Retinal pigment epithelial cell (primary cell): ENCODE measurements around the gene ETV1.

Experiments used
- DNase-seq: peaks from one replicate; pipeline ENCODE4 v3.0.0-alpha.2; 2010; ENCODE audit warnings: low read depth
- H3K4me3 ChIP-seq: 2 replicates; pipeline ENCODE4 v1.5.1; 2011; ENCODE audit warnings: mild to moderate bottlenecking, low read length, control low read depth, moderate library complexity
- TF ChIP-seq, protein P1 (sequence below): conservative IDR thresholded peaks from 2 replicates; pipeline ENCODE4 v1.5.1; 2011; ENCODE audit warnings: low read depth, low read length, control low read depth, inconsistent platforms

ETV1 gene

DNA sequence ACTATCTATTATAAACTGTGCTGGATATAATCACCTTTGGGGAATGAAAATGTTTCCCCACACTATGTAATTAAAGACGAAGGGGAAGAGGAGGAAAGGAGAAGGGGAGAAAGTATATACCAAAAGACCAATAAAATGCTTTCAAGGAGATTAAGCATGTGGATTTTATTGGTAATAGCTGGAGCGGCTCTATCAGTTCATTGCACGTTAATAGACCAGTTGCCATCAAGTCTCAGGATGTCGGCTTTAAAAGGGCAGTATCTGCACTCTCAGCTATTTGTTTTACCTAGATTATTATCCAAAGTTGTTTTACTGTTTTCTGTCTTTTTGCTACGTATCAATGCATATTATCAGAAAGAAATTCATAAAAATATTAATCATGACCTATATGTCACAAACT lies 9.0 kb downstream of the ETV1 start:
- H3K4me3 ChIP-seq = no peak overlapping the region
- TF ChIP-seq, protein P1, sequence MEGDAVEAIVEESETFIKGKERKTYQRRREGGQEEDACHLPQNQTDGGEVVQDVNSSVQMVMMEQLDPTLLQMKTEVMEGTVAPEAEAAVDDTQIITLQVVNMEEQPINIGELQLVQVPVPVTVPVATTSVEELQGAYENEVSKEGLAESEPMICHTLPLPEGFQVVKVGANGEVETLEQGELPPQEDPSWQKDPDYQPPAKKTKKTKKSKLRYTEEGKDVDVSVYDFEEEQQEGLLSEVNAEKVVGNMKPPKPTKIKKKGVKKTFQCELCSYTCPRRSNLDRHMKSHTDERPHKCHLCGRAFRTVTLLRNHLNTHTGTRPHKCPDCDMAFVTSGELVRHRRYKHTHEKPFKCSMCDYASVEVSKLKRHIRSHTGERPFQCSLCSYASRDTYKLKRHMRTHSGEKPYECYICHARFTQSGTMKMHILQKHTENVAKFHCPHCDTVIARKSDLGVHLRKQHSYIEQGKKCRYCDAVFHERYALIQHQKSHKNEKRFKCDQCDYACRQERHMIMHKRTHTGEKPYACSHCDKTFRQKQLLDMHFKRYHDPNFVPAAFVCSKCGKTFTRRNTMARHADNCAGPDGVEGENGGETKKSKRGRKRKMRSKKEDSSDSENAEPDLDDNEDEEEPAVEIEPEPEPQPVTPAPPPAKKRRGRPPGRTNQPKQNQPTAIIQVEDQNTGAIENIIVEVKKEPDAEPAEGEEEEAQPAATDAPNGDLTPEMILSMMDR = no peak
- no peak for DNase-seq

DNA sequence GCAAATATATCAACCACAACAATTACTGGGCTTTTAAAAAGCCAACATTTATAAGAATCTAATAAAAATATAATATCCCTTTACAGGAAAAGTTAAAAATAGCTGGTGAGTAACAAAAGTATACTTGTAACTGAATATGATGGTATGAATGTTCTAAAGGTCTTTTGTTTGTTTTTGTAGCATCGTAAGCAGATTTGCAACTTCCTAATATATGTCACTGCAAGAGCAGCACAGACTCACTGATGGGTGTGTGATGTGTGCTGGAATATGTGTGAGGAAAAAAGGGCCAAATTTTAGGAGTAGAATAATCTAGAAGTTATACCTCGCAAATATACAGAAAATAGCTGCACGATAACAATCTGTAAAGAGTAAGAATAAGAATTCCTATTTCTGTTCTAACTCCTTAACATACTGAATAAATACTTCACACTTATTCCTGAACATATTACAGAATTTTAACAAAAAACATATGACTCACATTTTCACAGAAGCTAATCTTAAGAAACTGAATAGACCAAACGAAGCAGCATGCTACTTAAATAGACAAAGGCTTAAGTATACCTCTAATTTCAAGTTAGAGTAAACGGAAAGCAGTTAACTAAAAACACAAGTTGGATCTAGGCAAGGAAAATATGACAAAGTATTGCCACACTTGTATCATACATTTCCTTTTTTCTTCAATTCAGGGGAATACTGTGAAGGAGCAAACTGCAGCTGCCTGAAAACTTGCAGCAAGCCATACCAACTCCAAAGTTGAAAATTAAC lies 9.6 kb downstream of the ETV1 start:
- H3K4me3 ChIP-seq = no peak overlapping the region
- DNase-seq = no peak
- TF ChIP-seq, protein P1 = no peak

DNA sequence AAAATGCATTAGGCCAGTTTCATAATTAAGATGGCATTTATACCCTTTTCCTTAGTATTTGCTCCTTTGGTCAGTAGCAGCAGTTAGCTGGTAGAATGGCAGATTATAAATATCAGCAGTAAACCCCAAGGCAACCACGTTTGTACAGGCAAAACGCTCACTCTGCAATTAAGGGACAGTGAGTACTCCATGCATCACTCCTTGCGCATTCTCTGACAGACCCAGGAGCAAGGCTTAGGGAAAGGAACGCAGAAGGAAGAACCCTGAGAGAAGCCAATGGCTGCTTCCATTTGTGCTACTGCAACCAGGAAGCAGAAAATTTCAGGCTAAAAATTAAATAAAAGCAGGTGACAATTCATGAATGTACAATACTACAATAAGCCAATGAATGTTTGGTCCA lies 12.9 kb downstream of the ETV1 start:
- TF ChIP-seq, protein P1 = no peak
- H3K4me3 ChIP-seq = no peak overlapping the region
- DNase-seq = no peak

DNA sequence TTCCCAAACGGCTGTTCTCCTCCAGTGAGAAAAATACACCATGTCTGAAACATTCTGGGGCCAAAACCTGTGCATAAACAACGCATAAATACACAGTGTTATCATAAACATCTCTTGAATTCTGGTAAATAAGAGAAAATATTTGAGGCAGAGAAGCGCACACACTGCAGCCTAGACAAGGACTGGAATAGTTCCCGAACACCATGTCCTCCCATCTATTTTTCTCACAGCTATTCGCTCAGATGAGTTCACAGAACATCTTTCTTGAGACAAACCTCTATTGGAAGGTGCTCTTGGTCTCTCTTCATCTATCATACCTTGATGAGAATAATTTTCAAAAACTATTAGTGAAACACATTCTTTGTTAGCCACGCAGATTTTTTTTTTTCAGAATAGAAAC lies 24.4 kb downstream of the ETV1 start:
- no peak for DNase-seq
- TF ChIP-seq, protein P1 = no peak
- no peak overlapping the region for H3K4me3 ChIP-seq

DNA sequence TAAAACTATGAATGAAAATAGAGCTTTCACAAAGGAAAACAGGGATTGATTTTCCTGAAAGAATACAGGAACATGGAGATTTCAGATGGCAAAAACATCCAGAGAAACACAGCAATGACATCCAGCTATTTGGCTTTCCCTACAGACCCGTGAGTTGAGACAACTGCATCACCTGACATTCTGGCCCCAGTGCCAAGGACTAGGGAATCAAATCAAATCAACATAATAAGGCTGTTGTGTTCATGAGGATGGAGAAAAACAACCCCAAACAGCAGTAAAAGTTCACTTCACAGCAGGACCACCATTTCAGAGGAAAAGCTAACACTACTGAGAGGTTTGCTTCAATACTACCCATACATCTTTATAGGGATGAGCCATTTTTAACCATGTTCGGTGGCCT lies 25.5 kb downstream of the ETV1 start:
- no peak overlapping the region for H3K4me3 ChIP-seq
- TF ChIP-seq, protein P1 = no peak
- DNase-seq = no peak

DNA sequence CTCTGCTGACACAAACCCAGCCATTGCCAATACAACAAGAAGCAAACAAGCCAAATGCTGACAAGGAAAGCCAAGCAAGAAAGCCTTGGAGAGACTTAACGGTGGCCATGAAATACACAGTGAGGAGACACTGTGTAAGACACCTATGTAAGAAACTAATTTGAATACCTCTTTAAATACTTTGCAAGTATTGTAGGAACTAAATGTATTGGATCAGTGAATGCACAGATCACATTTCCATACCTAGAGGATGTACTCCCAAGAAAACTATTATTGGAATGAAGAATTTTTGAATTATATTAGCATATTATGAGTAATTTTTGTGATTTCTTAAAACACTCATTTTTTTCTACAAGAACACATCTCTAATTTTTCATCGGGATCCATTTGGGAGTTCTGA lies 34.0 kb downstream of the ETV1 start:
- H3K4me3 ChIP-seq = no peak overlapping the region
- TF ChIP-seq, protein P1 = no peak

DNA sequence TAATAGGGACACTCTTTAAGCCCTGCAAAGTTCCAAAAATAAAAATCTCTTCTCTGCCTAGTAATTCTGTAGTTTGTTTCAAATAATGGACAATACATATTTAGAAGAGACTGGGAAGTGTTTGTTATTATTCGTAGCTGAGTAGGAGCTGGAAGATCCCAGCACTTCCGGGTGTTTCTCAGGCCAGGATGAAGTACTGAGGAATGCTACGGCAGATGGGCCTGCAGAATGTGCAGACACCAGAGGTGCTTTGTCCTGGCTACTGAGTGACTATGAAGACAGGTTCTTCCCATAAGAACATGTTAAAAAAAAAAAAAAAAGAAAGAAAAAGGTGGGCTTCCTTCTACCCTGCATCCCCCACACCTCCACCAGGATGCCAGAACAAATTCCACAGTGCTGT lies 36.1 kb downstream of the ETV1 start:
- no peak overlapping the region for H3K4me3 ChIP-seq
- TF ChIP-seq, protein P1 = no peak
- DNase-seq = no peak

More for the DNA sequence above, 34.0 kb downstream of the ETV1 start:
- no peak for DNase-seq
